Upper lobe of right lung (tissue), 1 donor: ENCODE results near the gene TSPAN8. TPM values are rescaled to one million over a fixed set of nuclear protein-coding genes. Genes with fewer than 3 reads are reported as not detected.

Experiments
- total RNA-seq: library from RNA; stranded (reverse); fragmentation: NEBNext Ultra II Directional; extraction: Animal tissue kit (Norgen Biotek cat#: 25700); gene quantifications from one replicate; pipeline ENCODE4 v1.2.1, GENCODE V29; 2021
- donor health status: DM: no; HTN: yes; CAD: no; lungs with severe emphysema.

Gene TSPAN8
- total RNA-seq, 1 donor from 2014 or later = 11.2 TPM

Other genes with a start within 250 kb of the TSPAN8 start
- gene PTPRR, start 237.3 kb downstream of the TSPAN8 start, total RNA-seq = 5.1 TPM